EL (cell line): ENCODE results near the gene DUSP22.

ENCODE experiments used
- DNase-seq: peaks from one replicate; pipeline ENCODE4 v3.0.0-alpha.2; 2016

Gene DUSP22

GRCh38 chr6:341914-342831, 49.9 kb downstream of the DUSP22 start:
- no peak for DNase-seq

GRCh38 chr6:342832-343179, 50.5 kb downstream of the DUSP22 start:
- no peak for DNase-seq

- DNase-seq = no peak
Observed at GRCh38 chr6:343226-343935, 51.1 kb downstream of the DUSP22 start.

GRCh38 chr6:343960-344815, 51.9 kb downstream of the DUSP22 start:
- no peak for DNase-seq

- no peak for DNase-seq
Observed at GRCh38 chr6:344816-345340, 52.6 kb downstream of the DUSP22 start.

- DNase-seq = no peak
Observed at GRCh38 chr6:345747-346385, 53.6 kb downstream of the DUSP22 start.

- DNase-seq = no peak
Observed at GRCh38 chr6:346386-347030, 54.2 kb downstream of the DUSP22 start.

GRCh38 chr6:347232-347631, 54.9 kb downstream of the DUSP22 start:
- no peak for DNase-seq

GRCh38 chr6:347951-348859, 55.9 kb downstream of the DUSP22 start:
- DNase-seq = no peak

- DNase-seq = no peak
Observed at GRCh38 chr6:348860-349396, 56.6 kb downstream of the DUSP22 start.

GRCh38 chr6:349491-349921, 57.2 kb downstream of the DUSP22 start:
- DNase-seq = no peak

- DNase-seq = no peak
Observed at GRCh38 chr6:350371-350770, 58.1 kb downstream of the DUSP22 start.

- no peak for DNase-seq
Observed at GRCh38 chr6:351011-351866, 59.0 kb downstream of the DUSP22 start.

- no peak for DNase-seq
Observed at GRCh38 chr6:351867-352289, 59.6 kb downstream of the DUSP22 start.

- no peak for DNase-seq
Observed at GRCh38 chr6:352474-352873, 60.2 kb downstream of the DUSP22 start.

GRCh38 chr6:352896-353470, 60.7 kb downstream of the DUSP22 start:
- DNase-seq = no peak

GRCh38 chr6:353642-354614, 61.6 kb downstream of the DUSP22 start:
- DNase-seq = no peak
